HTR-8/SVneo (cell line): ENCODE measurements around the gene TYMS.

Experiments
- DNase-seq: peaks from one replicate; pipeline ENCODE4 v3.0.0; 2011; ENCODE audit warnings: low spot score, mixed read lengths; ENCODE audit not compliant: insufficient read length
- FAIRE-seq: peaks from 2 replicates; lab custom pipeline; 2011; peaks lifted over from hg19 to GRCh38; lab: Jason Lieb, UNC

TYMS gene

GRCh38 chr18:641224-641623, 16.2 kb upstream of the TYMS start:
- DNase-seq (no peak), FAIRE-seq (no peak)

- DNase-seq (no peak), FAIRE-seq (no peak)
These were observed 13.0 kb upstream of the TYMS start for GRCh38 chr18:644395-645004.

- FAIRE-seq, result no peak
- DNase-seq, result no peak
These were observed 10.1 kb upstream of the TYMS start for GRCh38 chr18:647304-647703.

GRCh38 chr18:649341-649740, 8.1 kb upstream of the TYMS start:
- DNase-seq (no peak), FAIRE-seq (no peak)

GRCh38 chr18:650428-650858, 7.0 kb upstream of the TYMS start:
- no peak for FAIRE-seq
- DNase-seq, result no peak

GRCh38 chr18:652131-652530, 5.3 kb upstream of the TYMS start:
- DNase-seq (no peak), FAIRE-seq (no peak)

- DNase-seq (no peak), FAIRE-seq (no peak)
These were observed 3.9 kb upstream of the TYMS start for GRCh38 chr18:653512-653911.

- DNase-seq (no peak), FAIRE-seq (no peak)
These were observed 2.9 kb upstream of the TYMS start for GRCh38 chr18:654601-655000.

GRCh38 chr18:655445-655844, 2.0 kb upstream of the TYMS start:
- no peak for FAIRE-seq

GRCh38 chr18:658001-658946, 821 bp downstream of the TYMS start:
- FAIRE-seq (no peak), DNase-seq (peak; percentile 81)

More at GRCh38 chr18:655445-655844, 2.0 kb upstream of the TYMS start:
- DNase-seq, result no peak

- no peak for FAIRE-seq
- DNase-seq, result no peak
These were observed 1.6 kb downstream of the TYMS start for GRCh38 chr18:658947-659533.

GRCh38 chr18:659597-659996, 2.1 kb downstream of the TYMS start:
- FAIRE-seq (no peak), DNase-seq (no peak)

- FAIRE-seq (no peak), DNase-seq (no peak)
These were observed 4.7 kb downstream of the TYMS start for GRCh38 chr18:662197-662596.

GRCh38 chr18:666177-666576, 8.7 kb downstream of the TYMS start:
- FAIRE-seq, result no peak
- no peak for DNase-seq

- DNase-seq, result no peak
- no peak for FAIRE-seq
These were observed 9.2 kb downstream of the TYMS start for GRCh38 chr18:666628-667027.

- FAIRE-seq, result no peak
- DNase-seq, result no peak
These were observed 10.8 kb downstream of the TYMS start for GRCh38 chr18:668260-668659.

- FAIRE-seq, result no peak
- no peak for DNase-seq
These were observed 11.6 kb downstream of the TYMS start for GRCh38 chr18:669077-669476.

GRCh38 chr18:670522-670921, 13.1 kb downstream of the TYMS start:
- DNase-seq (no peak), FAIRE-seq (no peak)

- FAIRE-seq, result no peak
These were observed 14.0 kb downstream of the TYMS start for GRCh38 chr18:671405-671804.

GRCh38 chr18:673317-673716, 15.9 kb downstream of the TYMS start:
- DNase-seq (no peak), FAIRE-seq (no peak)

More at GRCh38 chr18:671405-671804, 14.0 kb downstream of the TYMS start:
- no peak for DNase-seq

- no peak for DNase-seq
- no peak for FAIRE-seq
These were observed 16.3 kb downstream of the TYMS start for GRCh38 chr18:673769-674168.
